HG03442 (cell line): ENCODE results near the gene RPS26.
"Not testable (repeated sequence)": the region's sequence is repeated elsewhere in the genome, so short reads cannot be mapped to it uniquely, and the experiment has no call there.

Source experiments
- ATAC-seq: cut with Tn5 transposase; IDR thresholded peaks from one replicate; pipeline ENCODE4 v1.9.1; 2021; ENCODE audit warnings: mild to moderate bottlenecking, moderate library complexity; ENCODE audit not compliant: unreplicated experiment

Gene RPS26

DNA sequence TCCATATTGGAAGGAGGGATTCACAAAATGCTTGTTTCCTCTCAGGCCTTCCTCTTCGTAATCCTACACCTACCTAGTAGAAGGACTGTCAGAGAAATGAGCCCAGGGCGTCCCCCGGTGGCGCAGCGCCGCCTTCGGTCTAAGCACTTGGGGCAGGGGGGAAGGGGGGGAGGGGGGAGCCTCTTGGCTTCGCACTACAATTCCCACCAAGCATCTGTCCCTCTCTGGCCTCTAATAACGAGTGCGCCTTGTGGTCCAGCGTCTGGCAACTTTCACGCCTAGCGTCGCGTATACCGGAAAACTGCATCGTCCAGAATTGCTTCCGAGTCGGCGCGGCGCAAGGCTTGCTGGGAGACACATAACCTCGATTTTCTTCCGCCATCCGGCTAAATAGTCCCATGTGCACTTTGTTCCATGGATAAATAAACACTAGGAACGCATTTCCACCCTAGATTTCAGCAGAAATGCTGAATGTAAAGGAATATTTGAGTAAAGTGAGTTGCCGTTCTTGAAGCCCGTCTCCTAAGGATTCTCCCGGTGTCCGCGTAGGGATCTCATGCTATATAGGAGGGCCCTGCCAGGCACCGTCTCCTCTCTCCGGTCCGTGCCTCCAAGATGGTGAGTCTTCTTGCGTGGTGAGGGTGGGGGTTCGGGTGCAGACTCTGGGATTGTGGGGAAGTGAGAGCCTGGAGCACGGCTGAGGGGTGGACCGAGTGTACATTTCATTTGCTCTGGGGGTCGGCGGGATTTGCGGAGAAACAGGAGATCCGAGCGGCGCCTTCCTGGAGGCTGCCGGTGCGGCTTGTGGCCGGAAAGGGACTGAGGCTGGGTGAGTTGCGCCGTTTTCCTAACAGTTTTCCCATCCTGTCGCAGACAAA is at the start of gene RPS26:
Gene RPS26, plus strand, starts transcription at position 367 of the 878 bp plus-strand sequence. Its CDS starts 249 bp downstream, at position 616.
- peak; percentile 93 for ATAC-seq

DNA sequence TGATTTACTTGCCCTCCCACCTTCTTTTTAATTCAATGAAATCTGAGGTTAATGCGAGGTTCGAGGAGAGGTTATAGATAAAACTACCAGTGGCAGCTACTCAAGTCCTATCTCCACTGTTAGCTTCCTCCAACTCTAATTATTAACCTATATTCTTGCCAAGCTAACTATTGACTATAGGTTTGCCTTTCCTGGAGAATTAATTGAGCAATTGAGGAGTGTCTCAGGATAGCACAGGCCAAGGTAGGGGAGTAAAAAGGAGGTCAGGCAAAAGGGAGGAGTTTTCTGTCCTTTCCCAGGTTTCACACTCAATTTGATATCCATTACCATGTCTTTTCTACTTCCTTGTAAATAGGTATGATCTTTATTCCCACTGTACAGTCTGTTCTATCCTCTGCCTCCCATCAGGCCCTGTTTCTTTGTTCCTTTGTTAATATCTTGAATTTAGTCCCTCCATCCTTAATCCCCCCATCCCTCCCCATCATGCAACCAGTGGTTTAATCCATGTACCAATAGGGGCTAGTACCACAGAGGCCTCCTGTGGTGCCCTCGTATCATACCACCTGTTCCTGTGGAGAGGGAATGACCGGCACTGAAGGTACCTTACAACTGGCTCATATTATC is 48.4 kb upstream of the RPS26 start:
- no peak for ATAC-seq

DNA sequence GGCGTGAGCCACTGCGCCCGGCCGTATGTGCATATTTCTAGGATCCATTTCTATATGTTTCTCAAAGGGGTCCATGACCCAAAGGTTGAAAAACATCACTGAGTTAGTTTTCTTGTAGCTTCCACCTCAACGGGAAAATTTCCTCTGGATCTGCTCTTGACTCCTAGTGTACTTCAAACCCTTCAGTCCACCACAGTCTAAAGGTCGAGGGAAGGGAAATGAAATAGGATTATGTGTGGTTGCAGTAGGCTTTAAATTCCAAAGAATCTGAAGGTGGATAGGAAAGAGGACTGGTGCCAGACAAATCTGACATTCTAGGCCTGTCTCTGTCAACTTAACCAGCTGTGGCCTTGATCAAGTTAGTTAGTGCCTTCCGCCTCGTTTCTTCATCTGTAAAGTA is 46.4 kb upstream of the RPS26 start:
- ATAC-seq, result no peak

GRCh38 chr12:55996201-55996714 is 45.5 kb upstream of the RPS26 start:
- no peak for ATAC-seq

DNA sequence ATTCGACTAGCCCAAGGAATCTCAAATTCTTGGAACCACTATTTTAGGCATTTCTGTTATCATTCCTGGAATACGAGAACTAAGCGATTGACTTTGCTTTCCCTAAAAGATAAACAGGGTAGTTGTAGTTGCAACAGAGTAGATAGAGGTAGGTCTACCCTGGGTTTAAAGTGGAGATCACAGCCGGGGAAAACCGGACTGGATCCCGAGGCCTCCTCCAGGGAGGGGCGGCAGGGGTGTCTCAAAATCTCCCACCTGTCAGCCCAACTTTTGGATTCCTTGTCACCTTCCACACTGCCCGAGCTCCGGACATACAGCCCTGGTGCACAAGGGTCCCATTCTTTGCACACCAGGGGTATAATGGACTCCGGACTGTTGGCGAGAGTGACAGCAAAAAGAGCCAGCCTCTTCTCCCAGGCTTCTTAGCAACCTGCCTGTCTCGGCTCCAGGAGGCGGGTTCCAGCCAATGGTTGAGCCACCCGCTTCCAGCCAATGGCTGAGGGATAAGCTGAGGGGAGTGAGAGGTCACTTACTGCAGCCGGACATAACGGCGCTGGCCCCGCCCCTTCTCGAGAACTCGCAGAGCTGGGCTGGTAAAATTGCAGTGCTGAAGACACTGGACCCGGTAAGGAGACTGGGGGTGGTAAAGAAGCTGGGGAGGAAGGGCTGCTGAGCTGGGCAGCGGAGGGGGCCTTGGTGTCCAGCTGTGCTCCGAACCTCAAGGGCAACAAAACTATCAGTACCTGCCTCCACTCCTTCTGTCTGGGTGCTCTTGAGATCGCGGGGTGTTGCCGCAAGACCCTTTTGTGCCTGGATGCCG is 44.8 kb upstream of the RPS26 start, which contains the start of gene SUOX:
Gene SUOX, plus strand, starts transcription at position 562 of the 820 bp plus-strand sequence. CDS start 4,946 bp downstream, outside the sequence.
- ATAC-seq, result peak; percentile 99

GRCh38 chr12:55997535-55997859 is 44.2 kb upstream of the RPS26 start:
- no peak for ATAC-seq

GRCh38 chr12:55999522-55999921 is 42.2 kb upstream of the RPS26 start:
- not testable (repeated sequence) for ATAC-seq

DNA sequence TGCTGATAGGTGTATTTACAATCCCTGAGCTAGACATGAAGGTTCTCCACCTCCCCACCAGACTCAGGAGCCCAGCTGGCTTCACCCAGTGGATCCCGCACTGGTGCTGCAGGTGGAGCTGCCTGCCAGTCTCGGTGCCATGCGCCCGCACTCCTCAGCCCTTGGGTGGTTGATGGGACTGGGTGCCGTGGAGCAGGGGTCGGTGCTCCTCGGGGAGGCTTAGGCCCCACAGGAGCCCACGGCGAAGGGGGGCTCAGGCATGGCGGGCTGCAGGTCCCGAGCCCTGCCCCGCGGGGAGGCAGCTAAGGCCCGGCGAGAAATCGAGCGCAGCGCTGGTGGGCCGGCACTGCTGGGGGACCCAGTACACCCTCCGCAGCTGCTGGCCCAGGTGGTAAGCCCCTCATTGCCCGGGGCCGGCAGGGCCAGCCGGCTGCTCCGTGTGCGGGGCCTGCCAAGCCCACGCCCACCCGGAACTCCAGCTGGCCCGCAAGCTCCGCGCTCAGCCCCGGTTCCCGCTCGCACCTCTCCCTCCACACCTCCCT is 41.6 kb upstream of the RPS26 start:
- not testable (repeated sequence) for ATAC-seq

DNA sequence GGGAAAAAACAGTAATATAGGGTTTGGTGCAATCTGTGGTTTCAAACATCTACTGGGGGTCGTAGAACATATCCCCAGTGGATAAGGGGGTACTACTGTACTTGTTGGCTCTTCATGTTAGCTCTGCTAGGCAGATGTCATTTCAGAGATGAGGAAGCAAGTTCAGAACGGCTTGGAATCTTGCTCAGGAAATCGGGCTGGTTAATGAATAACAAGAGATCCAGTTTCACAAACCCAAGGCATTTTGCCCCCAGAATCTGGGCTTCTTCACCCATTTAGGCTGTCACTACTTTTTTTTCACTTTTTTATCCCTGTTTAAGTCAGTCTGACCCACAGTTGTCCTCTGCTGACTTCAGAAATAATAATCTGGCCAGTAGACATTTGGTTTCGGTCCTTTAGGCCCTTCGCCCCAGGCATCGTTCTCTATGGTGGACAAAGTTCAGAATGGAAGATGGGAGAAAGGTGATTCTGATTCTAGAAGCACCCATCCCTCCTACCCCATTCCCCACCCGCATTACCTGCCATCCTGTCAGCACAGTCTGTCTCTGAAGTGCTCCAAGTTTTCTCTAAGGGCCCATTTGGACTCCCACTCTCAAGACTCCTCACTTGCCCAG is 40.1 kb upstream of the RPS26 start:
- no peak for ATAC-seq

DNA sequence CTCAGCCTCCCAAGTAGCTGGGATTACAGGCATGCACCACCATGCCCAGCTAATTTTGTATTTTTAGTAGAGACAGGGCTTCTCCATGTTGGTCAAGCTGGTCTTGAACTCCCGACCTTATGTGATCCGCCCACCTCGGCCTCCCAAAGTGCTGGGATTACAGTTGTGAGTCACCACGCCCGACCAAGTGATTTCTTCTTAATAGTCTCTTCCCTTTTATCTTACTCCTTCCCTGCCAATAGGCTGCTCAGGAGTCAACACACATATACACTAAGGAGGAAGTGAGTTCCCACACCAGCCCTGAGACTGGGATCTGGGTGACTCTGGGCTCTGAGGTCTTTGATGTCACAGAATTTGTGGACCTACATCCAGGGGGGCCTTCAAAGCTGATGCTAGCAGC is 38.3 kb upstream of the RPS26 start:
- not testable (repeated sequence) for ATAC-seq

DNA sequence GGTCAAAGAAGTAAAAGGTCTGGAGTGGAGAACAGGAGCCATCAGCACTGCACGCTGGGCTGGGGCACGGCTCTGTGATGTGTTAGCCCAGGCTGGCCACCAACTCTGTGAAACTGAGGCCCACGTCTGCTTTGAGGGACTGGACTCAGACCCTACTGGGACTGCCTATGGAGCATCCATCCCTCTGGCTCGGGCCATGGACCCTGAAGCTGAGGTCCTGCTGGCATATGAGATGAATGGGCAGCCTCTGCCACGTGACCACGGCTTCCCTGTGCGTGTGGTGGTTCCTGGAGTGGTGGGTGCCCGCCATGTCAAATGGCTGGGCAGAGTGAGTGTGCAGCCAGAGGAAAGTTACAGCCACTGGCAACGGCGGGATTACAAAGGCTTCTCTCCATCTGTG is 37.5 kb upstream of the RPS26 start:
- no peak for ATAC-seq

DNA sequence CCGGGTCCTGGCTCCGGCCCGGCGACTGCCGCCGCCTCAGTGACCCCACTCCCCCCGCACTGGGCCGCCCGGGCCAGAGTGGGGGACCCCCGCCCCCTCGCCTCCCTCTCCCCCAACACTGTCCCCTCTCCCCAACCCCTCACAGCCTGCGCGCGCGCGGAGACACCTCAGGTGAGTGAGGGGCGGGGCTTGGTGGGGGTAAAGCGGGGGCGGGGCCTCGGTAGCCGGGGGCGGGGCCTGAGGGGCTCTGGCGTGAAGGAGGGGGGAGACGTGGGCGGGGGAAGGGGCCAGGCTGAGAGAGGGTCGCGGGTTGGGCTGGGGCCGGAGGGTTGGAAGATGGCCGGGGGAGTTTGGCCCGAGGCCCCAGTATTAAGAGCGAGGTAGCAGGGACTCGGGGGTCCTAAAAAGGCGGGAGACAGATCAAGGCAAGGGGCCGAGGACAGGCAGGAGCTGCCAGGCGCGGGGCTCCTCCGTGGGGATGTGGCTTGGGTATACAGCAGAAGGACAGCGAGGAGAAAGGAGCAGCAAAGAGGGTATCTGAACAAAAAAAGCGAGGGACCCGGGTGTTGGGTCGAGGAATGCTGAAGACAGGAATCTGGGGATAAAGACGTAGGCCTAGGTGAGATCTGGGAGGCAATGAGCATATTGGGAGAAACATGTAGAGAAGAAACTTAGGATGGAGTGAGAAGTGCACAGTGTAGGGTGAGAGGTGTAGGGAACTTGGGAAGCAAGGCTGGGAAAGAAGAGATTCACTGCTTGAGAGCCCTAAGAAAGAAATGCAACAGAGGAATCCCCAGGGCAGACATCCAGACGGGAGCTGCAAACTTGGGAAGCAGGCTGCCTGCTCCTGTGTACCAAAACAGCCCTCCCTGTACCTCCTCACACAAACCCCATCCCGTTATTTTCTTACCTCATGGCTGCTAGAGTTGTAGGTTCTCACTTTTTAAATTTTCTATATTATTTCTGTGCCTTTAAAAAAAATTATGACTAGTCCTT is 33.9 kb upstream of the RPS26 start:
- peak; percentile 36 for ATAC-seq

DNA sequence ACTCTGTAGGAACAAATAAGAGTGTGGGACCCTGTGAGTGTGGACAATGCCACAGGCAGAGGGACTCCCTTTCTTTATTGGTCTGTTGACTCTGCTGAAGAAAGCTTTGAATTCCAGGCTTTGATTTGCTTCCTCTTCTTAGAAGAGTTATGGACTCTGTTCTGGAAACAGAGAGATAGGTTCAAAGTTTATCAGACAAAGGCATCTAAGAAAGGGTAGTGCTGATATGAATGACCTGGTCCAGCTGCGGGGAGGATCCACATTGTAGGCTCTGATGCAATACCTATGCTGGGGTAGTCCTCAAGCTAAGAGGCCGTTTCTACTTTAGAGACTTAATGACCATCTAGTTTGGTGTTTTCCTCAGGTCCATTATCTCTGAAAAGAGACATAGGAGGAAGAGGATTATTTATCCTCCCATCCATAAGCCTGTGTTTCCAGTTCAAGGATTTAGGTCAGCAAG is 31.6 kb upstream of the RPS26 start:
- ATAC-seq, result no peak

GRCh38 chr12:56011509-56012090 is 30.1 kb upstream of the RPS26 start:
- no peak for ATAC-seq

DNA sequence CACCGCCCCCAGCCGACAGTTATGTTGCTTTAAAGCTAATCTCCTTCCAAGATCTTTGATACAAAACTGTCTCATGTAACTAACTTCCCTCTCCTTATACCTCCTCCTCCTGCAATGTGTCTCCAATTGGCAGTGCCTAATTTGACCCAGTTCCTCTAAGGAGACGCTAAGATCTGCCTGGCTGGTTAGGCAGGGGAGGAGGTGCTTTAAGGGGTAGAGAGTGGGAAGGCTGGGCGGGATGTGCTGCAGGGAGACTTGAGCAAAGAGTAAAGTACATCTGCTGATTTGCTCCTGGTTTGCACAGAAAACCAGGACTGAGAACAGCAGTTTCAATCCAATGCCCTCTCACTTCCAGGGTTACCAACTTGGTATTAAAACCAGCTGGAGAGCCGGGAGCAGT is 28.2 kb upstream of the RPS26 start:
- ATAC-seq, result no peak

- ATAC-seq, result no peak
Measured at GRCh38 chr12:56014205-56014604, 27.5 kb upstream of the RPS26 start.

DNA sequence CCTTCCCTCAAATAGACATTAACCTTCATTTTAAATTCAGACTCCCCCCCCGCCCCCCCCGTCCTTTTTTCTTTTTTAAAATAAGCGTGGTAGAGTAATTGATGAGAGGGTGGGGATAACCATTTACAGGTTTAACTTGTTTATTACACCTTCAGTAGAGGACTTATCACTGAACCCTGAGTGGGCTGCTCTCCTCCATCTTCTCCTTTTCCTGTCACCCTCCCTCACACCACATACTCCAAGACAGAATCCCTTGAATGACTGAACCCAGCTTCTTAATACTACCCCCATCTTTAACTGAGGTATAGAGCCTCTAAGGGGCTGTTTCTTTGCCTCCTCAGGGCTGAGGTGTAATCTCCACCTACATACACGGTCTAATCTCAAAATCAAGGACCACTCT is 24.5 kb upstream of the RPS26 start:
- no peak for ATAC-seq

DNA sequence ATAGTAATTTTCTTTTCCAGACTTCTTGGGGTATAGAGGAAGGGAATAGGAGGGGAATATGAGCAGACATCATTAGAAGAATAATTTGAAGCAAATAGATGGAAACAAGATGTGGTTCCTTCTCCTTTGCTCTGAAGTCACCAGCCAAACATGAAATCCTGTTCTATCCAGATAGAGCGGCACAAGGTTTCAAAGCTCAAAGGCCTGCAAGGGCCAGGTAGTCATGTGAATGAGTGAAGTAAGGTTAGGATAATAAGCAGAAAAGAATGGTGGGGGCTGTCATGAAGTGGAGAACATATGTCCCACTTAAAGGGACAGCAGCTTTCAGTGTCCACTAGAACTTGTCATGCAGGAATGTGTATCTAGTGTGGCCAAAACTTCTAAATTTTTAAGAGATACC is 23.4 kb upstream of the RPS26 start:
- no peak for ATAC-seq
